Stimulated activated naive B cell treated with anti-CD40 and anti-IgM and Interleukin-4, amounts not matched to agents 10 μg/mL and 1 μg/mL and 100 μg/mL, for 72 hours (primary cell): ENCODE measurements around the gene TRIM25.

Source experiments
- ATAC-seq, 2 donors: fragments of 150-1000 bp; cut with Tn5 transposase; replicated peaks; 2 replicates each; pipeline ENCODE4 v1.10.0; 2021; ENCODE audit warnings: moderate library complexity in 1 of 2
- DNase-seq: peaks from one replicate; pipeline ENCODE4 v3.0.0; 2021
- H3K27ac Mint-ChIP-seq: one replicate; pipeline ENCODE4 v1.8.0; 2022; ENCODE audit warnings: mild to moderate bottlenecking, mixed read lengths
- H3K27me3 Mint-ChIP-seq, 2 donors: one replicate each; pipeline ENCODE4 v1.8.0; 2022; ENCODE audit warnings: mixed read lengths in 2 of 2
- H3K36me3 Mint-ChIP-seq, 2 donors: one replicate each; pipeline ENCODE4 v1.8.0; 2022; ENCODE audit warnings: mixed read lengths in 2 of 2, mild to moderate bottlenecking in 1 of 2
- H3K4me1 Mint-ChIP-seq, 2 donors: one replicate each; pipeline ENCODE4 v1.8.0; 2022; ENCODE audit warnings: mixed read lengths in 2 of 2, mild to moderate bottlenecking in 1 of 2
- H3K4me3 Mint-ChIP-seq, 2 donors: one replicate each; pipeline ENCODE4 v1.8.0; 2022; ENCODE audit warnings: mild to moderate bottlenecking in 2 of 2, mixed read lengths in 2 of 2, moderate library complexity in 1 of 2
- H3K9me3 Mint-ChIP-seq, 2 donors: one replicate each; pipeline ENCODE4 v1.8.0; 2022; ENCODE audit warnings: mixed read lengths in 2 of 2, mild to moderate bottlenecking in 1 of 2

Gene TRIM25

DNA sequence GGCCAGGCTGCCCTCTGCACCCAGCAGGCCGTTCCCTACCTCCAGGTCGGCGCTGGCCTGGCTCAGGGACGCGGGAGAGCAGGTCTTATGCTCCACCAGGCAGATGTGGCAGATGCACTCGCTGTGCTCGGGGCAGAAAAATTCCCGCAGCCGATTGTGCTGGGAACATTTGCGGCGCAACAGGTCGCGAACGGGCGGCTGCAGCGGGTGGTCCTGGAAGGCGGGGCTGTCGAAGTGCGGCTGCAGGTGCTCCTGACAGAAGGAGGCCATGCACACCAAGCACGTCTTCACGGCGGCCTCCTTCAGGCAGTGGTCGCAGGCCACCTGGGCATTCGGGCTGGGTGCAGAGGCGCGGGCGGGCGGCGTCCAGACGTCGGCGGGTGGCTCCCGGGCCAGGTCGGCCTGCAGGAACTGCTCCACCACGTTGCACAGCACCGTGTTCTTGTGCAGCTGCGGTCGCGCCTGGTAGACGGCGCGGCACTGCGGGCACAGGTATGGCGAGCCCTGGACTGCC is 439 bp downstream of the TRIM25 start:
- H3K9me3 Mint-ChIP-seq = peaks cover 4 to 6% of the 10 kb centered on the region in 2 donors
- H3K4me3 Mint-ChIP-seq = peak overlapping the region; percentile 87 to 90
- H3K27me3 Mint-ChIP-seq = no peaks in the 10 kb centered on the region
- no peak for DNase-seq
- peak overlapping the region; percentile 94 for H3K27ac Mint-ChIP-seq
- peaks cover 17 to 21% of the 10 kb centered on the region in 2 donors for H3K36me3 Mint-ChIP-seq
- peak; percentile 58 to 63 for ATAC-seq
- peaks cover 39 to 68% of the 10 kb centered on the region in 2 donors for H3K4me1 Mint-ChIP-seq

DNA sequence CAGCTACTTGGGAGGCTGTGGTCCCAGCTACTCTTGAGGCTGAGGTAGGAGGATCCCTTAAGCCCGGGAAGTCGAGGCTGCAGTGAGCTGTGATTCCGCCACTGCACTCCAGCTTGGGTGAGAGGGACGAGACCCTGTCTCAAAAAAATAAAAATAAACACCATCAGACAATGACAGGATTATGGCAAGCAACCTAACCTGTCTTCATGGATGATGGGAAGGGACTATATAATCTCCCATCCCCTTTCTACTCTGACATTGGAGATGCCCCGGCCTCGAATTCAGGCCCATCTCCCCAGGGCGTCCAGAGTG is 893 bp downstream of the TRIM25 start:
- Mint-ChIP-seq H3K27me3 (no peaks in the 10 kb centered on the region), H3K4me3 (peak overlapping the region; percentile 87 to 90), H3K4me1 (peaks cover 42 to 73% of the 10 kb centered on the region in 2 donors), H3K27ac (peak overlapping the region; percentile 94), H3K36me3 (peaks cover 17 to 24% of the 10 kb centered on the region in 2 donors), H3K9me3 (peaks cover 4 to 6% of the 10 kb centered on the region in 2 donors)
- ATAC-seq (no peak), DNase-seq (no peak)

DNA sequence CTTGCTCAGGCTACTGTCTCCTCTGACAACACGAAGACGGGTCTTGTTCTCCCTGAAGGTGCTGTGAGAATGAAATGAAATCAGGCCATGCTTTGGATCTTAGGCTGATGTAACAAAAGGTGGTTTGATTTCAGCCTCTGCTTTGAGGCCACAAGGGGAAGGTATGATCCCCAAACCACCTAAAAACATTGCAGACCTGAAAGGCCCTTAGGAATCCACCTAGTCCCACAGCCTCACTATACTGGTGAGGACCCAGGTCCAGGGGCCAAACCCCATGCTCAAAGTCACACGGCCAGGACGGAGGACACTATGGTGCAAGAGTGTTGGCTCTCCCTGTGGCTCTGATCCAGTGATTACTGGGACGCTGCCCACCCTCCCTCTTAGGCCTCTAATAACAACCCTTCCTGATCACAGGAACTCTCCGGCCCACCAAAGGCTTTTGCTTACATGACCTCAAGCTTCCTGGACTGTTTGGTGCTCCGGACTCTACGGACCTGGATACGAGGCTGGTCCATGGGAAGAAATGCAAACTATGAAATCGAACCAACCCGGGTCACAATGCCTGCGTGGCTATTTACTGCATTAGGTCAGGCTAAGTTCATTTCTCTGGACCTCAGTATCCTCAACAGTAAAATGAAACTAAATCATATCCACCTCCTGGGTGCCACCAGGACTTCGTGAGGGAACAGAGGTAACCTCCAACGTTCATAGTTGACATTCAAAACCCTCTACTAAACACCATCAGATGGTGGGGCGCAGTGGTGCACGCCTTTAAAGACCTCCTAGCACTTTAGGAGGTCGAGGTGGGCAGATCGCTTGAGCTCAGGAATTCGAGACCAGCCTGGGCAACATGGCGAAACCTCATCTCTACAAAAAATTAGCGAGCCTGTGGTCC is 1.5 kb downstream of the TRIM25 start:
- Mint-ChIP-seq H3K27me3 (no peaks in the 10 kb centered on the region), H3K4me3 (peak overlapping the region; percentile 87 to 90), H3K36me3 (peaks cover 19 to 24% of the 10 kb centered on the region in 2 donors), H3K27ac (peak overlapping the region; percentile 77), H3K9me3 (peaks cover 0 to 2% of the 10 kb centered on the region in 2 donors), H3K4me1 (peaks cover 47 to 79% of the 10 kb centered on the region in 2 donors)
- no peak for DNase-seq
- no peak for ATAC-seq

DNA sequence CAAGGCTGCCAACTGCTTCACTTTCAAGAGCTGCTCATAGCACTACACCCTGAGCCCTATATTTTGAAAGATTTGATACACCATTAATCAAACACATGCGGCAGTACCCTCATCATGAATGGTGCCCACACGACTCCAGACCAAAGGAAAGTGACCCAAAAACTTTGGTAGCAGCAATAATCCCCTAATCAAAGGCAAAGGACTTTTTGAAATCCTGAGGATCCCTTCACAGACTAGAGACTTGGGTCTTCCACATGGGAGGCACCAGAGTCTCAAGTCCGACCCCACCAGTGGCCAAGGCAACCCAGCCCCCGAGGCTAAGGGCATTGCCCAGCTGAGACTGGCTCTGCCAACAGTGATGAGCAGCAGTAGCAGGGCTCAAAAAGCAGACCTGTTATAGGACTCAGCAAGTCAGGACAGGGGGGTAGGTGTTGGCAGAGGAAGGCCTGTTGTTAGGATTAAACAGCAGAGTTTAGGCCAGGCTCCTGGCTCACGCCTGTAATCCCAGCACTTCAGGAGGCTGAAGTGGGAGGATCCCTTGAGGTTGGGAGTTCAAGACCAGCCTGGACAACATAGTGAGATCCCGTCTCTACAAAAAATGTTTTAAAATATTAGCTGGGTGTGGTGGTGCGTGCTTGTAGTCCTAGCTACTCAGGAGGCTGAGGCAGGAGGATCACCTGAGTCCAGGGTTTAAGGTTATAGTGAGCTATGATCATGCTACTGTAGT is 3.2 kb downstream of the TRIM25 start:
- no peaks in the 10 kb centered on the region for H3K9me3 Mint-ChIP-seq
- peak overlapping the region; percentile 8 for H3K4me3 Mint-ChIP-seq
- H3K36me3 Mint-ChIP-seq = peaks cover 24 to 34% of the 10 kb centered on the region in 2 donors
- peak overlapping the region; percentile 31 for H3K27ac Mint-ChIP-seq
- ATAC-seq (no peak), DNase-seq (no peak)
- no peaks in the 10 kb centered on the region for H3K27me3 Mint-ChIP-seq
- peaks cover 41 to 79% of the 10 kb centered on the region in 2 donors for H3K4me1 Mint-ChIP-seq

DNA sequence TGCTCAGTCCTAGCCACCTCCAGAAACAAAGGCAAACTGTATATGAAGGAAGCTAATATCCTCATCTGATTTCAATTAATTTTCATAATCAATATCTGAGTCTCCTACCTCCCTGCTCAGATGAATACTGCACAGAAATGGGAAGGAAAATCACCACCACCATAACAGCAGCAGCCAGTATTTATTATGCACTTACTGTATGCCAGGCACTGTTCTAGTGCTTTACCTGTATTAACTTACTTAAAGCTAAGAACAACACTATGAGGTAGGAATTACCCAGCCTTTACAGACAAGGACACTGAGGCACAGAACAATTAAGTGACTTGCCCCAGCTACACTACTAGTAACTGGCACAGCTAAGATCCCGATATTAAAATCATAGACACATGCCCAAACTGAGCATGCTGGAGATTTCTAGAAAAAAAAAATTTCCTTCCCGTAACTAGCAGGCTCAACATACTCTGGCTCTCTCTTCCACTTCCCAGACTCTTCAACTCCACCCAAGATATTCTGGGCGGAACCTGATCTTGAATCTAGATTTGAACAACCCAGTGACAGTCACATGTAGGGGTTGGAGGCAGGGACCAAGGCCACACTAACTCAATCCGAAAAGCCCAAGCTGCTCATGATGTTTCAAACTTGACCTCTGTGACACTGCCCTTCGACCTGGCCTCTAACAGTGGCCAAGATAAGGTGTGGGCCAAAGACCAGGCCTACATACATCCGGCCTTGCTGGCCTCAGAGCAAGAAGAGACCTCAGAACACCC is 3.9 kb downstream of the TRIM25 start:
- no peak for ATAC-seq
- Mint-ChIP-seq H3K4me1 (peaks cover 37 to 71% of the 10 kb centered on the region in 2 donors), H3K27ac (peak overlapping the region; percentile 9)

GRCh38 chr17:56908001-56908542 is 5.8 kb downstream of the TRIM25 start:
- peaks cover 37 to 57% of the 10 kb centered on the region in 2 donors for H3K4me1 Mint-ChIP-seq
- DNase-seq (peak; percentile 78), ATAC-seq (peak; percentile 98 to 99)
- H3K4me3 Mint-ChIP-seq = peak overlapping the region; percentile 36 to 64
- no peaks in the 10 kb centered on the region for H3K27me3 Mint-ChIP-seq
- H3K9me3 Mint-ChIP-seq = no peaks in the 10 kb centered on the region
- H3K27ac Mint-ChIP-seq = peak overlapping the region; percentile 93
- peaks cover 37 to 50% of the 10 kb centered on the region in 2 donors for H3K36me3 Mint-ChIP-seq

More for the DNA sequence above, 3.9 kb downstream of the TRIM25 start:
- Mint-ChIP-seq H3K9me3 (no peaks in the 10 kb centered on the region), H3K27me3 (no peaks in the 10 kb centered on the region), H3K4me3 (peak overlapping the region in 1 of 2 donors; percentile 8), H3K36me3 (peaks cover 24 to 35% of the 10 kb centered on the region in 2 donors)
- DNase-seq = no peak

DNA sequence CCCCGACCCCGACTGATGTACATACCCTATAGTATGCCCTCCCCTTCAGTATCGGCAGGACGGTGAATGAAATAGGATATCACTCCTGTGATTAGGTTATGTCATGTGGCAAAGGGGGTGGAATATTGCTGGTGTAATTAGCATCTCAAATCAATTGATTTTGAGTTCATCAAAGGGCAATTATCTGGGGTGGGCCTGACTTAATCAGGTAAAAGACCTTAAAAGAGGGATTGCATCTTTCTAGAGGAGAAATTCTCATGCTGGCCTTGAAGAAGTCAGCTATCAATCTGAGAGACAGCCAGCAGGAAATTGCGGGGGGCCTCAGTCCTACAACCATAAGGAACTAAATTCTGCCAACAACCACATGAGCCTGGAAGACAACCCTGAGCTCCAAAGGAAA is 10.3 kb downstream of the TRIM25 start:
- H3K4me1 Mint-ChIP-seq = peaks cover 19 to 41% of the 10 kb centered on the region in 2 donors
- H3K27me3 Mint-ChIP-seq = no peaks in the 10 kb centered on the region
- H3K9me3 Mint-ChIP-seq = no peaks in the 10 kb centered on the region
- H3K4me3 Mint-ChIP-seq = no peak overlapping the region
- DNase-seq (no peak), ATAC-seq (no peak)
- H3K36me3 Mint-ChIP-seq = peaks cover 49 to 64% of the 10 kb centered on the region in 2 donors
- H3K27ac Mint-ChIP-seq = no peak overlapping the region

DNA sequence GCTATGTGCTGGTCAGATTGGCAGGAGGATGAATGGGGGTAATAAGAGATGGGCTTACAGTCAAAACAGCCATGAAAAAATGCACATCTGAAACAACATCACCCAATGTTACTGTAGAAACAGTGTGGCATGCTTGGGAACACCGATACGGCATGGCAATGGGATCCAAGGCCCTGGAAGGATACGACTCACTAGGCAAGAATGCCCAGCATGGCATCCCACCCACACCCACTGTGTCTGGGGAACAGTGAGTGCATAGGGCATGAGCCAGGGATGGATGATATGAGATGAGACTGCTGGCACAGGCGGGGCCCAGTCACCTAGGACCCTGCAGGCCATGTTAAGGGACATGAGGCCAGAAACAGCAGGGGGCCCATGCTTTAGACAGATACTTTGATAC is 11.5 kb downstream of the TRIM25 start:
- H3K27ac Mint-ChIP-seq = no peak overlapping the region
- H3K4me3 Mint-ChIP-seq = no peak overlapping the region
- H3K36me3 Mint-ChIP-seq = peaks cover 52 to 68% of the 10 kb centered on the region in 2 donors
- H3K9me3 Mint-ChIP-seq = no peaks in the 10 kb centered on the region
- ATAC-seq (no peak), DNase-seq (no peak)
- peaks cover 20 to 41% of the 10 kb centered on the region in 2 donors for H3K4me1 Mint-ChIP-seq
- H3K27me3 Mint-ChIP-seq = no peaks in the 10 kb centered on the region

DNA sequence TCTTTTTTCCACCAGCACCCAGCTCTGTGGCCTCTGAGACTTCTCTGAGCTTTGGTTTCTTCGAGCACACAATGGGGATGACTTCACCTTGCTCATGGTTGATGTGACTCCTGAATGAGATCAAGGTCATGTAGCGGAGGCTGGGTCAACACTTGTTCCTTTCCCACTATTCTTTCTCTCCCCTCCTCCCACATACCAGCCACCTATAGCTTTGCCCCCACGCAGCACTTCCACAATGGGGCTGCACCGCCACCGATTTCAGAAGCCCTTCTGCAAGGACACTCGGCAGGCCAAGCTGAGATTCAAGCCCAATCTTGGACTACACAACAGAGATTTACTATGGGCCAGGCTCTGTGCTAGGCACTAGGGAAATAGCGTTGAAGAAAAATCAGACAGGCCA is 14.4 kb downstream of the TRIM25 start:
- peaks cover 24 to 38% of the 10 kb centered on the region in 2 donors for H3K4me1 Mint-ChIP-seq
- no peaks in the 10 kb centered on the region for H3K27me3 Mint-ChIP-seq
- DNase-seq (no peak), ATAC-seq (no peak)
- peaks cover 56 to 65% of the 10 kb centered on the region in 2 donors for H3K36me3 Mint-ChIP-seq
- H3K9me3 Mint-ChIP-seq = no peaks in the 10 kb centered on the region
- no peak overlapping the region for H3K27ac Mint-ChIP-seq
- no peak overlapping the region for H3K4me3 Mint-ChIP-seq

GRCh38 chr17:56898874-56899273 is 15.0 kb downstream of the TRIM25 start:
- ATAC-seq (no peak), DNase-seq (no peak)
- no peaks in the 10 kb centered on the region for H3K27me3 Mint-ChIP-seq
- H3K27ac Mint-ChIP-seq = no peak overlapping the region
- H3K4me1 Mint-ChIP-seq = peaks cover 23 to 38% of the 10 kb centered on the region in 2 donors
- no peaks in the 10 kb centered on the region for H3K9me3 Mint-ChIP-seq
- no peak overlapping the region for H3K4me3 Mint-ChIP-seq
- peaks cover 51 to 62% of the 10 kb centered on the region in 2 donors for H3K36me3 Mint-ChIP-seq

GRCh38 chr17:56897646-56898424 is 16.0 kb downstream of the TRIM25 start:
- Mint-ChIP-seq H3K27ac (no peak overlapping the region), H3K4me3 (peak overlapping the region; percentile 14 to 17), H3K9me3 (no peaks in the 10 kb centered on the region), H3K36me3 (peaks cover 54 to 66% of the 10 kb centered on the region in 2 donors), H3K27me3 (no peaks in the 10 kb centered on the region), H3K4me1 (peaks cover 23 to 38% of the 10 kb centered on the region in 2 donors)
- ATAC-seq (peak; percentile 90), DNase-seq (no peak)

- Mint-ChIP-seq H3K9me3 (no peaks in the 10 kb centered on the region), H3K4me3 (no peak overlapping the region), H3K27me3 (no peaks in the 10 kb centered on the region), H3K36me3 (peaks cover 62 to 69% of the 10 kb centered on the region in 2 donors), H3K27ac (no peak overlapping the region), H3K4me1 (peaks cover 30 to 44% of the 10 kb centered on the region in 2 donors)
- DNase-seq = no peak
- ATAC-seq = no peak
Measured at GRCh38 chr17:56896968-56897359, 16.9 kb downstream of the TRIM25 start.
